ENCODE data around the gene KCNA10. TPM values are rescaled to one million over a fixed set of nuclear protein-coding genes. Genes with fewer than 3 reads are reported as not detected.

KCNA10 gene
- total and polyA plus RNA-seq, 10 of the 15 experiments (the other 5 are each of a cell fraction or from before 2014, with no cell fraction given): not detected

DNA sequence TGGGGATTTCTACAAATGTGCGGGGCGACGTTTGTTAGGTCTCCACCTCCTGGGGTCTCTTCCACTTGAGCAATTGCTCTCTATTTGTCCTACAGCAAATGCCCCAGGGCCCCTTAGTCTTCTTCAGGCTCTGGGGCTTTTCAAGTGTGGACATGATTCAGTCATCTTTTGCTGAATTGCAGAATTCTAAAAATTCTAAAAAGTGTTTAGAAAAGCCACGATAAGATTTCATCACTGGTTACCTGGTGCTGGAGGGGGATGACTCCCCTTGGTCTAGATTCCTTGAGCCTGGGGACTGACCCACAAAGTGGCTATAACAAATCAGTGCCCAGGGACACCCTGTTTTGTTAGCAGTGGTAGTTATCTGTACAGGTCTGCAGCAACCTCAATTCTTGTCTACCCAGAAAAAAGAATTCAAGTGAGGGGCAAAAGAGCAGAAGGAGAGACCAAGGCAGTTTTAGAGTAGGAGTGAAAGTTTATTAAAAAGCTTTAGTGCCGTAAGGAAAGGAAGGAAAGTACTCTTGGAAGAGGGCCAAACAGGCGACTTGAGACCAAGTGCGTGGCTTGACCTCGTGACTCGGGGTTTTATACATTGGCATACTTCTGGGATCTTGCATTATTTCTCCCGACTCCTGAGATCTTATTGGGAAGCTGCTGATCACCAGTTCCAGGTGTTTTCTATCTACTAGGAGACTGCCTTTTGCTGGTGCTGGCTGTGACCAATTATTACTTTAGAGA, 42.8 kb downstream of the KCNA10 start:
- intact Hi-C loops (cut with micrococcal nuclease; ENCODE audit: unreplicated experiment): no loop called here
- no peak overlapping the region for H3K4me2 ChIP-seq (ENCODE audit: control insufficient read depth, insufficient read depth)
- 18% methylated on average over 10 of the region's 10 CpGs for WGBS (ENCODE audit: insufficient coverage, insufficient replicate concordance, low lambda C conversion rate, missing lambda C conversion rate)

More for the DNA sequence above, 42.8 kb downstream of the KCNA10 start:
- no peaks in the 10 kb centered on the region for H3K9me3 ChIP-seq (replicated peaks; ENCODE audit: control insufficient read depth, insufficient read depth, low read length)
- H3K79me2 ChIP-seq (ENCODE audit: control insufficient read depth, insufficient read depth, low read length): no peaks in the 10 kb centered on the region
- H3K27me3 ChIP-seq (replicated peaks in 1 of 2; ENCODE audit: control insufficient read depth in 2 of 2, insufficient read depth in 2 of 2, low read length in 1 of 2): no peaks in the 10 kb centered on the region; a peak in 1 of 4 replicates
- H2AFZ ChIP-seq (ENCODE audit: control insufficient read depth, low read depth, low read length): no peak overlapping the region
- SMC1A ChIA-PET (ENCODE audit: uncharacterized antibody, unreplicated experiment): interaction anchor here (1.6 kb wide), 1 partner anchor 68 kb away, joined by 4 read pairs; no protein-coding TSS in a partner anchor
- ATAC-seq (no peak), FAIRE-seq (no peak), DNase-seq (ENCODE audit: low read depth, low spot score) (no peak)
- in situ Hi-C loops (cut with MboI): no loop called here
- no TSS peak for BruUV-seq (replicated peaks)
- TF ChIP-seq BHLHE40 (IDR thresholded peaks at IDR 0.05; ENCODE audit: borderline replicate concordance in 1 of 2, low read depth in 2 of 2, low read length in 1 of 2): no peak
- no peak for TF ChIP-seq RAD21 (IDR thresholded peaks at IDR 0.05; ENCODE audit: insufficient read depth, low read depth, low read length)
- no peak for TF ChIP-seq POLR2AphosphoS2 (IDR thresholded peaks at IDR 0.05; ENCODE audit: low read depth, low read length)
- no peak for TF ChIP-seq FOXK2 (IDR thresholded peaks at IDR 0.05)
- no peak for TF ChIP-seq IRF4 (IDR thresholded peaks at IDR 0.05; ENCODE audit: low read depth, low read length)
- no peak for TF ChIP-seq RB1 (IDR thresholded peaks at IDR 0.05; ENCODE audit: borderline replicate concordance)
- no peak for TF ChIP-seq ETV6 (conservative IDR thresholded peaks at IDR 0.05 in 1 of 2, IDR thresholded peaks at IDR 0.05 in 1 of 2; ENCODE audit: borderline replicate concordance in 1 of 2, low read depth in 1 of 2)
- TF ChIP-seq, protein P1, sequence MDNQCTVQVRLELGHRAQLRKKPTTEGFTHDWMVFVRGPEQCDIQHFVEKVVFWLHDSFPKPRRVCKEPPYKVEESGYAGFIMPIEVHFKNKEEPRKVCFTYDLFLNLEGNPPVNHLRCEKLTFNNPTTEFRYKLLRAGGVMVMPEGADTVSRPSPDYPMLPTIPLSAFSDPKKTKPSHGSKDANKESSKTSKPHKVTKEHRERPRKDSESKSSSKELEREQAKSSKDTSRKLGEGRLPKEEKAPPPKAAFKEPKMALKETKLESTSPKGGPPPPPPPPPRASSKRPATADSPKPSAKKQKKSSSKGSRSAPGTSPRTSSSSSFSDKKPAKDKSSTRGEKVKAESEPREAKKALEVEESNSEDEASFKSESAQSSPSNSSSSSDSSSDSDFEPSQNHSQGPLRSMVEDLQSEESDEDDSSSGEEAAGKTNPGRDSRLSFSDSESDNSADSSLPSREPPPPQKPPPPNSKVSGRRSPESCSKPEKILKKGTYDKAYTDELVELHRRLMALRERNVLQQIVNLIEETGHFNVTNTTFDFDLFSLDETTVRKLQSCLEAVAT (IDR thresholded peaks at IDR 0.05): no peak
- TF ChIP-seq YY1 (IDR thresholded peaks at IDR 0.05; ENCODE audit: low read depth, low read length): no peak
- TF ChIP-seq, protein P2, sequence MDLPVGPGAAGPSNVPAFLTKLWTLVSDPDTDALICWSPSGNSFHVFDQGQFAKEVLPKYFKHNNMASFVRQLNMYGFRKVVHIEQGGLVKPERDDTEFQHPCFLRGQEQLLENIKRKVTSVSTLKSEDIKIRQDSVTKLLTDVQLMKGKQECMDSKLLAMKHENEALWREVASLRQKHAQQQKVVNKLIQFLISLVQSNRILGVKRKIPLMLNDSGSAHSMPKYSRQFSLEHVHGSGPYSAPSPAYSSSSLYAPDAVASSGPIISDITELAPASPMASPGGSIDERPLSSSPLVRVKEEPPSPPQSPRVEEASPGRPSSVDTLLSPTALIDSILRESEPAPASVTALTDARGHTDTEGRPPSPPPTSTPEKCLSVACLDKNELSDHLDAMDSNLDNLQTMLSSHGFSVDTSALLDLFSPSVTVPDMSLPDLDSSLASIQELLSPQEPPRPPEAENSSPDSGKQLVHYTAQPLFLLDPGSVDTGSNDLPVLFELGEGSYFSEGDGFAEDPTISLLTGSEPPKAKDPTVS (IDR thresholded peaks at IDR 0.05; ENCODE audit: low read depth, low read length): no peak
- no peak for TF ChIP-seq KDM1A (IDR thresholded peaks at IDR 0.05; ENCODE audit: borderline replicate concordance)
- no peak for TF ChIP-seq CBX5 (IDR thresholded peaks at IDR 0.05; ENCODE audit: low read depth)
- no peak for TF ChIP-seq MTA2 (IDR thresholded peaks at IDR 0.05; ENCODE audit: low read depth)
- TF ChIP-seq SMC3 (IDR thresholded peaks at IDR 0.05; ENCODE audit: borderline replicate concordance, low read length): no peak
- H3K9ac ChIP-seq (ENCODE audit: control insufficient read depth, insufficient read depth, low read length): no peak overlapping the region
- H4K20me1 ChIP-seq (ENCODE audit: control insufficient read depth, insufficient read depth): no peaks in the 10 kb centered on the region
- RAD21 ChIA-PET (ENCODE audit: unreplicated experiment): no interaction called here
- CTCF ChIA-PET: no interaction called here
- H3K4me3 ChIP-seq: no peak overlapping the region
- H3K4me1 ChIP-seq (ENCODE audit: control insufficient read depth, insufficient read depth, low read length): no peaks in the 10 kb centered on the region
- POLR2A ChIA-PET: no interaction called here
- no peak overlapping the region for H3K27ac ChIP-seq (ENCODE audit: control insufficient read depth, insufficient read depth)
- no peaks in the 10 kb centered on the region for H3K36me3 ChIP-seq (ENCODE audit: control insufficient read depth in 2 of 2, insufficient read depth in 2 of 2, low read length in 1 of 2)
